ENCODE results near the gene CPHXL. TPM values are rescaled to one million over a fixed set of nuclear protein-coding genes. Genes with fewer than 3 reads are reported as not detected.

The CPHXL gene
- total and polyA plus RNA-seq, 2 of the 4 experiments (the other 2 are of a cell fraction), result not detected

GRCh38 chr16:75687361-75687760 lies 38.9 kb downstream of the CPHXL start:
- Histone ChIP-seq H3K23ac (ENCODE audit: low read depth, low read length) (no peak overlapping the region), H3K4me3 (ENCODE audit: insufficient read depth, low read depth, low read length) (no peak overlapping the region), H3K18ac (ENCODE audit: low read depth, low read length) (no peak overlapping the region), H3K4me1 (ENCODE audit: control insufficient read depth, insufficient read depth, low read length) (no peaks in the 10 kb centered on the region), H4K91ac (ENCODE audit: insufficient read depth, low read depth, low read length) (no peak overlapping the region), H3K36me3 (ENCODE audit: control insufficient read depth, insufficient read depth, low read length) (no peaks in the 10 kb centered on the region), H3K27ac (ENCODE audit: insufficient read depth, low read length) (no peak overlapping the region), H3K9me1 (ENCODE audit: insufficient read depth, low read length) (no peaks in the 10 kb centered on the region), H2AFZ (replicated peaks; ENCODE audit: low read length, poor library complexity) (no peak overlapping the region), H3K27me3 (ENCODE audit: control insufficient read depth, insufficient read depth, low read length) (no peaks in the 10 kb centered on the region), H3K9me3 (ENCODE audit: control insufficient read depth, insufficient read depth, low read length) (peaks cover 4% of the 10 kb centered on the region; the same call in 1 of the 2 replicates), H3K14ac (replicated peaks; ENCODE audit: low read depth, low read length) (no peak overlapping the region), H4K5ac (ENCODE audit: low read depth, low read length) (no peak overlapping the region), H2BK15ac (ENCODE audit: low read depth, low read length) (no peak overlapping the region), H2BK120ac (ENCODE audit: low read depth, low read length) (no peak overlapping the region), H2AK9ac (replicated peaks; ENCODE audit: low read depth, low read length, poor library complexity) (no peak overlapping the region), H3K56ac (ENCODE audit: extremely low read depth, insufficient read depth, low read length) (no peak overlapping the region), H3K79me1 (ENCODE audit: low read depth in 1 of 2, low read length in 2 of 2) (no peaks in the 10 kb centered on the region), H4K20me1 (ENCODE audit: insufficient read depth, low read length) (no peaks in the 10 kb centered on the region), H3K4me2 (ENCODE audit: low read depth, low read length) (no peak overlapping the region), H2AK5ac (ENCODE audit: low read depth, low read length) (no peak overlapping the region), H2BK5ac (ENCODE audit: low read depth, low read length, poor library complexity, severe bottlenecking) (no peak overlapping the region), H4K8ac (ENCODE audit: low read depth in 2 of 2, low read length in 2 of 2) (no peak overlapping the region), H3K9ac (ENCODE audit: low read depth, low read length) (no peak overlapping the region), H2BK20ac (ENCODE audit: low read depth, low read length) (no peak overlapping the region), H3K4ac (ENCODE audit: low read depth, low read length) (no peak overlapping the region)
- ATAC-seq (ENCODE audit: low read depth) (no peak), DNase-seq (no peak)
- intact Hi-C loops (cut with micrococcal nuclease), result no loop called here
- dilution Hi-C loops (cut with HindIII; ENCODE audit: low sequenced_read_pairs, unreplicated experiment), result no loop called here
- TF ChIP-seq CTCF (conservative IDR thresholded peaks at IDR 0.05; ENCODE audit: low read depth, low read length) (no peak), RCOR1 (IDR thresholded peaks at IDR 0.05; ENCODE audit: insufficient replicate concordance, low read length) (no peak), ELK1 (IDR thresholded peaks at IDR 0.05; ENCODE audit: borderline replicate concordance, low read depth, low read length) (no peak), RFX5 (IDR thresholded peaks at IDR 0.05; ENCODE audit: low read depth, low read length) (no peak), MAZ (IDR thresholded peaks at IDR 0.05; ENCODE audit: borderline replicate concordance, low read depth, low read length) (no peak), CHD1 (IDR thresholded peaks at IDR 0.05; ENCODE audit: low read depth, low read length) (no peak), NFE2L2 (IDR thresholded peaks at IDR 0.05; ENCODE audit: low read depth, low read length) (no peak), MXI1 (IDR thresholded peaks at IDR 0.05; ENCODE audit: borderline replicate concordance, low read depth, low read length) (no peak), USF2 (IDR thresholded peaks at IDR 0.05; ENCODE audit: low read depth, low read length) (no peak), BHLHE40 (IDR thresholded peaks at IDR 0.05; ENCODE audit: low read depth, low read length) (no peak), SMC3 (IDR thresholded peaks at IDR 0.05; ENCODE audit: low read depth, low read length) (no peak), FOS (IDR thresholded peaks at IDR 0.05; ENCODE audit: low read depth, low read length) (no peak)
- ChIA-PET POLR2A (ENCODE audit: unreplicated experiment) (no interaction called here), CTCF (no interaction called here)
- in situ Hi-C loops (cut with MboI; ENCODE audit: low sequenced_read_pairs), result no loop called here
- no TSS peak for BruUV-seq (replicated peaks)

Data from IMR-90 (cell line).